Activated T-cell treated with anti-CD3 and anti-CD28 coated beads, Interleukin-2, amount 50 U/mL, for 72 hours (primary cell): ENCODE measurements around the gene ADORA2A. TPM values are rescaled to one million over a fixed set of nuclear protein-coding genes. Genes with fewer than 3 reads are reported as not detected.
A peak's percentile ranks its signal among the peaks of the same experiment; 100 is the strongest.

Source experiments
- ATAC-seq, 2 donors: fragments of 150-1000 bp; cut with Tn5 transposase; replicated peaks in 1 of 2; 2 replicates each; pipeline ENCODE4 v1.10.0; 2021; ENCODE audit warnings: moderate library complexity in 2 of 2, mild to moderate bottlenecking in 1 of 2
- DNase-seq, 2 donors: peaks; one replicate each; pipeline ENCODE4 v3.0.0; 2021 to 2022; ENCODE audit warnings: mixed read lengths in 1 of 2
- H3K27ac Mint-ChIP-seq: one replicate; pipeline ENCODE4 v1.8.0; 2022; ENCODE audit warnings: mild to moderate bottlenecking, moderate library complexity, mixed read lengths
- H3K27me3 Mint-ChIP-seq: one replicate; pipeline ENCODE4 v1.8.0; 2022; ENCODE audit warnings: low read depth, mixed read lengths
- H3K36me3 Mint-ChIP-seq, 2 donors: one replicate each; pipeline ENCODE4 v1.8.0; 2022; ENCODE audit warnings: mixed read lengths in 2 of 2, mild to moderate bottlenecking in 1 of 2; ENCODE audit not compliant: insufficient read depth in 2 of 2
- H3K4me1 Mint-ChIP-seq: one replicate; pipeline ENCODE4 v1.8.0; 2022; ENCODE audit warnings: low read depth, mixed read lengths
- H3K4me3 Mint-ChIP-seq, 2 donors: one replicate each; pipeline ENCODE4 v1.8.0; 2022; ENCODE audit warnings: mild to moderate bottlenecking in 2 of 2, mixed read lengths in 2 of 2, moderate library complexity in 2 of 2
- H3K9me3 Mint-ChIP-seq, 2 donors: one replicate each; pipeline ENCODE4 v1.8.0; 2022; ENCODE audit warnings: mixed read lengths in 2 of 2
- total RNA-seq, 2 donors: library from RNA; stranded (reverse); gene quantifications; one replicate each; pipeline ENCODE4 v1.2.3, GENCODE V29; 2022

The ADORA2A gene
- total RNA-seq, 2 donors from 2014 or later: 34.6 to 41.2 TPM

GRCh38 chr22:24424901-24425775 lies 2.3 kb upstream of the ADORA2A start:
- H3K4me1 Mint-ChIP-seq: peaks cover 54% of the 10 kb centered on the region

GRCh38 chr22:24426436-24426835 lies 963 bp upstream of the ADORA2A start:
- no peaks in the 10 kb centered on the region for H3K9me3 Mint-ChIP-seq

More at GRCh38 chr22:24424901-24425775, 2.3 kb upstream of the ADORA2A start:
- Mint-ChIP-seq H3K36me3 (peaks cover 0 to 4% of the 10 kb centered on the region in 2 donors), H3K27ac (no peak overlapping the region), H3K4me3 (peak overlapping the region; percentile 85 to 89), H3K27me3 (no peaks in the 10 kb centered on the region), H3K9me3 (no peaks in the 10 kb centered on the region)
- DNase-seq (no peak), ATAC-seq (no peak)

DNA sequence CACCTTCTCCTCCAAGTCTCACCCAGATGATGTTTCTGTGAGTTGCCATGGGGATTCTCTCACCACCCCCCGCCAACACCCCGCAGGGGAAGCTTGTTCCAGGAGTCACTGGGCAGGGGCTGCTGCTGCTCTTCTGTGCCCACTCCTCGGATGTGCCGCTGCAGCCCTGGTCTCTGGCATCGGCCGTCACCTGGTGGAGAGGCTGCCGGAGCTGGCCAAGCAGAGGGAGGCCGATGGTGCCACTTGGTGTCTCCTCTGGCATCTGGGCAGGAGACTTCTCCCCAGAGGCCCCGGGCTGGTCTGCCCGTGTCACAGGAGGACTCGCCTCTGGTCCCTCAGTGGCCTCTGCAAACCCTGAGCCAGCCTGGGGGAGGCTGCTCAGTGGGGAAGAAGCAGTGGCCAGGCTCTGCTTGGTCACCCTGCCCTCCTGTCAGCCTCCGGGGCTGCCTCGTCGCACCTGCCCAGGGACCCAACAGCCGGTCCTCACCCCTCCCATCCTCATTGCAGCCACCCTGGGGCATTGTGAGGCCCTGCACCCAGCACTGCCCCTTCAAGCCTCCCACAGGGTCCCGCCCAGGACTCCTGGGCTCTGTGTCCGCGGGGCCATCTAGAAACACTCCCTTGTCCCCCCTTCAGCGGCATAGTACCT lies 424 bp upstream of the ADORA2A start:
- DNase-seq (no peak), ATAC-seq (peak in 1 of 2 donors; percentile 3)
- no peaks in the 10 kb centered on the region for H3K27me3 Mint-ChIP-seq
- peak overlapping the region; percentile 79 for H3K27ac Mint-ChIP-seq
- H3K4me3 Mint-ChIP-seq: peak overlapping the region; percentile 78 to 89
- peaks cover 73% of the 10 kb centered on the region for H3K4me1 Mint-ChIP-seq
- peaks cover 0 to 4% of the 10 kb centered on the region in 2 donors for H3K36me3 Mint-ChIP-seq
- H3K9me3 Mint-ChIP-seq: no peaks in the 10 kb centered on the region

More at GRCh38 chr22:24426436-24426835, 963 bp upstream of the ADORA2A start:
- Mint-ChIP-seq H3K4me1 (peaks cover 67% of the 10 kb centered on the region), H3K4me3 (peak overlapping the region; percentile 78 to 89), H3K27me3 (no peaks in the 10 kb centered on the region), H3K36me3 (peaks cover 0 to 4% of the 10 kb centered on the region in 2 donors), H3K27ac (no peak overlapping the region)
- ATAC-seq (no peak), DNase-seq (no peak)

DNA sequence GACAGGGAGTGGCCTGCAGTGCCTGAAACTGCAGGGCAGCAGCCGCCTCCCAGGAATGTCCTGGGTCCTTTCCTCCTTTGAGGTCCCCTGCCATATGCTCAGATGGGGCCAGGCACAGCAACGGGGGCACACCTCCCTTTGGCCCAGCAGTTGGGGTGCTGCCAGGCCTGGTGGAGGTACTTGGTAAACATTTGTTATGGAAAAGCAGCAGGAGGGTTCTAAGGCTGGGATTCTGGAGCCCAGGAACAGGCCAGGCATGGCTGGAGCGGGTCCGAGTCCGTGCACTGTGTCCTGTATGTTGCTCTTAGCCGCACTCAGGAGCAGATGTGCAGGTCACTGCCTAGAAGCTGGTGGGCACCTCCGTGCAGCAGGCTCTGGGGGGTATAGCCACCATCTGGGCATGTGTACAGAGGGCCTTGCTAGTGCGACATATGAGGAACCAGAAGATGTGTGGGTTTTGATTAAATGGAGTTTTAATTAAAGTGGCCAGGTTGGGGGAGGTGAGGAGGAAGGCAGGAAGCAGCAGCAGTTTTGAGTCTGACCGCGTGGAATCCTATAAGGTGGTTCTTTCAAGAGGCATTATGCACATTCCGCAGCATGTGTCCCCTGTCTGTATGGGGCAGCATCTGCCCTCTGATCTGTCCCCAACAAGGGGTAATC lies 1.5 kb downstream of the ADORA2A start:
- peaks cover 0 to 4% of the 10 kb centered on the region in 2 donors for H3K36me3 Mint-ChIP-seq
- ATAC-seq (no peak), DNase-seq (no peak)
- peak overlapping the region; percentile 78 to 89 for H3K4me3 Mint-ChIP-seq
- H3K9me3 Mint-ChIP-seq: no peaks in the 10 kb centered on the region
- H3K4me1 Mint-ChIP-seq: peaks cover 80% of the 10 kb centered on the region
- H3K27ac Mint-ChIP-seq: peak overlapping the region; percentile 92
- no peaks in the 10 kb centered on the region for H3K27me3 Mint-ChIP-seq

GRCh38 chr22:24429411-24430365 lies 2.3 kb downstream of the ADORA2A start:
- no peaks in the 10 kb centered on the region for H3K9me3 Mint-ChIP-seq
- ATAC-seq: no peak
- H3K27me3 Mint-ChIP-seq: no peaks in the 10 kb centered on the region
- H3K4me1 Mint-ChIP-seq: peaks cover 88% of the 10 kb centered on the region
- peak; percentile 60 to 69 for DNase-seq
- peak overlapping the region; percentile 78 to 89 for H3K4me3 Mint-ChIP-seq
- H3K36me3 Mint-ChIP-seq: peaks cover 3 to 6% of the 10 kb centered on the region in 2 donors
- H3K27ac Mint-ChIP-seq: peak overlapping the region; percentile 92

DNA sequence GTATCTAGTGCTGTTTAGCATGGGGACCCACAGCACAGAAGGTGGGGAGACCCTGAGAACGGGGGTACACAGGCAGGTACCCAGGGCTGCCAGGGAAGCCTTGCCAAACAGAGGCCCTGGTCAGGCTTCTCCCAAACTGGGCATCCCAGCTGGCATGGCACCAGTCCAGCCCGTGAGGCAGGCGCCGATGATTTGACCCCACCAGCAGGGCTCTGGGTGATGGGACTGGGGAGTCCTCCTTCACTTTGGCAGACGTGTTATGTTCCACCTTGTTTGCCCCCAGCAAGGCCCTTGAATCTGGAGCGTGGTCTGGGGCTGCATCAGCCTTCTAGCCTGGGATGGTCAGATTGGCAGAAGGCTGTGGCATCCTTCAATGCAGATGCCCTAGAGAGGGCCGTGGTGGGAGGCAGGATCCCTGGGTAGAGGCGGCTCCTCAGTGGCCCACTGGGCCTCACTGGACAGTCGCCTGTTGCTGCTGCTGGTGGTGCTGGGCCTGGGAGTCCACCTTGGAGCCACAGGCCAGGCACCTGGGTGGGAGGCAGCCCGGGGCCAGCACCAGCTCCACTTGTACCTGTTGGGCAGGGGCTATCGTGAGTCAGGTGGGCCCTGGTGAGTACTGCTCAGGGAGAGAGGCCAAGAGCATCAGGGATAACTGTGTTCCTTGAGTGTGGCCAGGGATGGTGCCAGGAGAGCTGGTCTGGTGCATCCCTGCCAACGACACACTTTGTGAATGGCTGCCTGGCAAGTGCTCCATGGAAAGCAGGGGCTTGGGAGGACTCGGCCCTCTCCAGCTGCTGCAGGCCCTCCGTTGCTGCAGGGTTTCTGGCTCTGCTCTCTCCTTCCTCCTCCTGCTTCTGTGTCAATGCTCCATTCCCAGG lies 3.3 kb downstream of the ADORA2A start:
- Mint-ChIP-seq H3K27ac (peak overlapping the region; percentile 68), H3K36me3 (peaks cover 6 to 9% of the 10 kb centered on the region in 2 donors), H3K27me3 (no peaks in the 10 kb centered on the region)

DNA sequence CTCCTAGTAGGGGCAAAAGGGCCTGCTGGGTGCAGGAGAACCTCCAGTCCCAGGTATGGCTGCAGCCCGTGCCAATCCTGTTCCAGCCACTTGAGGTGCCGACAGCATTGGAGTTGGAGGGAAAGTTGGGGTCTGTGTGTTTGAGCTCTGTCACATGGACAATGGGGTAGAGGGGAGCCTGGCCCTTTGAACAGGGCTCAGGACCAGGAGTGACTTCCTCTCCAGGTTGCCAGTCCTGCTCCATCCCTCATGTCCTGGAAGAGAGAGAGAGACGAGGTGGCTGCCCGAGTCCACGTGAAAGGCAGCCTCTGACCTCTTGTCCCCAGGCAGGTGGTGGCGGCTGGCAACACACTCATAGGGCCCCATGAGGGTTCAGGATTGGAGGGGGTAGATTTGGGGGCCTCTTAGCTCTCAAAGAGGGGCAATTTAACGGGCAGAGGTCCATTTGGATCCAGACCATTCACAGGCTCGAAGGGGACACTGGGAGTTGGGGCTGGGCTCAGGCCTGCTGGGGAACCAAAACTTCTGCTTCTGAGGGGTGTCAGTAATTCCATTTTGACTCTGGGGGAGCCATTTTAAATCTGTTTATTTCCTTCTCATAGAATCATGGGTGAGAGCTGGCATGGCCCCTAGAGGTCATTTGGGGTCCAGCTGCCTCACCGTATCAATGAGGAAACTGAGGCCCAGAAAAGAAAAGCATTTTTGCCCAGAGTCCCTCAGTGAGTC lies 4.1 kb downstream of the ADORA2A start:
- Mint-ChIP-seq H3K4me1 (peaks cover 93% of the 10 kb centered on the region), H3K9me3 (no peaks in the 10 kb centered on the region), H3K27ac (peak overlapping the region; percentile 68), H3K4me3 (peak overlapping the region; percentile 44 to 70), H3K27me3 (no peaks in the 10 kb centered on the region), H3K36me3 (peaks cover 6 to 11% of the 10 kb centered on the region in 2 donors)
- ATAC-seq (no peak), DNase-seq (no peak)

More for the DNA sequence above, 3.3 kb downstream of the ADORA2A start:
- Mint-ChIP-seq H3K4me3 (peak overlapping the region; percentile 78 to 89), H3K9me3 (no peaks in the 10 kb centered on the region), H3K4me1 (peaks cover 93% of the 10 kb centered on the region)
- no peak for DNase-seq
- ATAC-seq: no peak

DNA sequence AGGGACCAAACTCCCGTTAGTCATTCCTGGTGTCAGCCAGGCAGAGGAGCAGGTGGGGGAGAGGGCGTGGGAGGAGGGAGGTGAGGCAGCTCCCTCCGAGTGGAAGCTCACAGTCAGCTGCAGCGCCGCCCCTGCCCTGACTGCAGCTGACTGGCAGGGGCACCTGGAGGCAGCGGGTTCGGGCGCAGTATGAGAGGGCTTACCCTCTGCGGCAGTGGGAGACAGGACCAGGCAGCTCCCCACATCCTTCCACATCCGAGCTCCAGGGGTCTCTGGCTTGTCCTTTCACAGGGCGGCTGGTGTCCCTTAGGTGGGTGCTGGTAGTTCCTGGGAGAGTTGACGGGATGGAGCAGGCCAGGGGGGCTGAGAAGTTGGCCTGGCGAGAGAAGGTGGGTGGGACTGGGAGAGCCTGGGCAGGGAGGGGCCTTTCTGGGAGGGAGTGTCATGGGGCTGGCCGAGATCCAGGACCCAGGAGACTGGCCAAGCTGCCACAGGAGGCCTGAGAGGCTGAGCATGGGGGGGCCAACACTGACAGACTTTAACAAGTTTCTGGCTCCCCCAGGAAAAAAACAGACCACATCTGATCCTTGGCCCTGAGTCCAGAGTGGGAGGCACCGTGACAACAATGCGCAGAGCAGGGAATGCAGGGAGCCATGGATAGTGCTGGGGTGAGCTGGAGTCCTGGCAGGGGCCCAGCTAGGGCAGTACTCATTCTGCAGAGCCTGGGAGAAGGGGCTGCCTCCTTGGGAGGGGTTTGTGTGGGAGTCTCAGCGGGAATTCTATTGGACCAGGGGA lies 4.9 kb downstream of the ADORA2A start:
- peak overlapping the region; percentile 44 to 70 for H3K4me3 Mint-ChIP-seq
- no peaks in the 10 kb centered on the region for H3K9me3 Mint-ChIP-seq
- H3K36me3 Mint-ChIP-seq: peaks cover 6 to 11% of the 10 kb centered on the region in 2 donors
- no peaks in the 10 kb centered on the region for H3K27me3 Mint-ChIP-seq
- ATAC-seq (no peak), DNase-seq (peak in 1 of 2 donors; percentile 64)
- peak overlapping the region; percentile 38 for H3K27ac Mint-ChIP-seq
- H3K4me1 Mint-ChIP-seq: peaks cover 93% of the 10 kb centered on the region

GRCh38 chr22:24433001-24433827 lies 5.8 kb downstream of the ADORA2A start:
- peaks cover 97% of the 10 kb centered on the region for H3K4me1 Mint-ChIP-seq
- DNase-seq (no peak), ATAC-seq (no peak)
- peak overlapping the region; percentile 38 for H3K27ac Mint-ChIP-seq
- H3K36me3 Mint-ChIP-seq: peaks cover 5 to 11% of the 10 kb centered on the region in 2 donors
- H3K27me3 Mint-ChIP-seq: no peaks in the 10 kb centered on the region
- H3K9me3 Mint-ChIP-seq: no peaks in the 10 kb centered on the region
- peak overlapping the region; percentile 80 to 88 for H3K4me3 Mint-ChIP-seq
